Measurements from ENCODE around the gene CARD11.

CARD11 gene

GRCh38 chr7:2896131-2896530, 147.5 kb downstream of the CARD11 start:
- no peak for DNase-seq

GRCh38 chr7:2894118-2894940, 149.3 kb downstream of the CARD11 start:
- peak in 4 of 6 experiments; percentile 7 to 32 (median 24) for DNase-seq

GRCh38 chr7:2893411-2893861, 150.2 kb downstream of the CARD11 start:
- DNase-seq, result no peak

GRCh38 chr7:2892549-2892948, 151.1 kb downstream of the CARD11 start:
- DNase-seq, result no peak

DNA sequence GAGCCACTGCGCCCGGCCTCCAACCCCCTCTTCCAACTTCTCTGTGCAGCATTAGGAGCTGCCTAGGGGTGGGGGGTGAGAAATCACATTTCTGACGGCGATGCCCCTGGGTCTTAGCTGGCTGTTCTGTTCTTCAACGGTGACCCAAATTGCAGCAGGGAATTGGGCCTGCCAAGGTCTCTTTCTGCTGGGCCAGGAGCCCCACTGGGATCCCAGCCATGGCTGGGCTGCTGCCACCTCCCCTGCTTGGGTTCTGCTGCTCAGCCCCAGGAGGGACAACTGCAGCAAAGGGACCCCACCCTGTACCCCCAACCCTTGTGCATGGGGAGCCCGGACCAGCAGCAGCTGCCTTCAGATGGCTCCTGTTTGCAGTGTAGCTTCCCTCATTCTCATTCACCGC, 155.9 kb downstream of the CARD11 start:
- DNase-seq, result no peak

- peak in 4 of 6 experiments; percentile 34 to 58 (median 43) for DNase-seq
Observed at GRCh38 chr7:2886900-2887299, 156.8 kb downstream of the CARD11 start.

DNA sequence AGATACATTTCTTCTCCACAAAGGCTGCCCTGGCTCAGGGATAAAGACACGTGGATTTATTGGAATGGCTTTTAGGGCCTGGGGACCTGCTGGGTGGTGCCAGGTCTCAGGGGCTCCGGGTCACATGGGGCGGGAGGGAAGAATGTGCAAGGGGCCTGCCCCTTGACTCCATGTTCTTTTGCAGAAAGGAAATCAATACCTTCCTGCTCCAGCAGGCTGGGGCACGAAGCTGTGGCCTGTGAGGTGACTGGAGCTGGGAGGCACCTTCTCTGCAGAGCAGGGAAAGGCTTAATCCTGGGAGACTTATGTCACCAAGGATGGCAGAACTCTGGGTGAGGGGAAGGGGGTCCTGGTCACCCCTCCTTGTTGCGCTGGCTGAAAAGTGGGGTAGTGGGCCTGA, 157.3 kb downstream of the CARD11 start:
- DNase-seq, result no peak

DNA sequence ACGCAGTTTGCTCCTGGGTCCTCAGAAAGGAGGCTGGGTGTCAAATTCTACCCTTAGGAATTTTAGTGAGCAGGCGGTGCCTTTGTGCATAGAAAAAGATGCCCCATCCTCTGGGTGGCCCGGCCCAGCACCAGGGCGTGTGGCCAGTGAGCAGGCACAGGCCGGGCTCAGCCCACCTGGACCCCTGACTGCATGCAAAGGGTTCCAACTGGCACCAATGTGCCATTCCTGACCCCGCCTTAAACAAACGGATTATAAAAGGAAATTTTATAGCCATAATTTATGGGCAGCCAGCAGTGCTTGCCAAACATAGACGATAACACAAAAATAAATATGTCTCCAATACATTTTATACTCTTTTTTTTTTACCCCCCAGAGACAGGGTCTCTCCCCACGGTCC, 159.5 kb downstream of the CARD11 start:
- no peak for DNase-seq

GRCh38 chr7:2883101-2883500, 160.6 kb downstream of the CARD11 start:
- DNase-seq, result no peak

DNA sequence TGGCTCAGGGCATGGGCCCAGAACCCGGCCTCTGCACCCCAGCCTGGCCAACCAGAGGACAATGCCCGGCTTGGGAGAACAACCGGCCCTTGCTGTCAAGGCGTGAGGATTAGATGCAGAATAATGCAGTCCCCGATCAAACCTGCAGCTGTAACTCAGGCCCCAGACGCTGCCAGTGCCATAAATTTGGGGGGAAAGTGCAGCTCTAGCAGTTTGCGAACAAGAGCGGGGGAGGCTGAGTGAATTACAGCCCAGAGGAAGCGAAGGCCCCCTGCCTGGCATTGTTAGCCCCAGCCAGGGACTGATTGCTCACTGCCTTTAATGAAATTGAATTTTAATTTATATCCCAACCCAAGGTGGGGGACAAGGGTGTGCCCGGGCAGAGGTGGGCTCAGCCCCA, 161.6 kb downstream of the CARD11 start:
- no peak for DNase-seq

DNA sequence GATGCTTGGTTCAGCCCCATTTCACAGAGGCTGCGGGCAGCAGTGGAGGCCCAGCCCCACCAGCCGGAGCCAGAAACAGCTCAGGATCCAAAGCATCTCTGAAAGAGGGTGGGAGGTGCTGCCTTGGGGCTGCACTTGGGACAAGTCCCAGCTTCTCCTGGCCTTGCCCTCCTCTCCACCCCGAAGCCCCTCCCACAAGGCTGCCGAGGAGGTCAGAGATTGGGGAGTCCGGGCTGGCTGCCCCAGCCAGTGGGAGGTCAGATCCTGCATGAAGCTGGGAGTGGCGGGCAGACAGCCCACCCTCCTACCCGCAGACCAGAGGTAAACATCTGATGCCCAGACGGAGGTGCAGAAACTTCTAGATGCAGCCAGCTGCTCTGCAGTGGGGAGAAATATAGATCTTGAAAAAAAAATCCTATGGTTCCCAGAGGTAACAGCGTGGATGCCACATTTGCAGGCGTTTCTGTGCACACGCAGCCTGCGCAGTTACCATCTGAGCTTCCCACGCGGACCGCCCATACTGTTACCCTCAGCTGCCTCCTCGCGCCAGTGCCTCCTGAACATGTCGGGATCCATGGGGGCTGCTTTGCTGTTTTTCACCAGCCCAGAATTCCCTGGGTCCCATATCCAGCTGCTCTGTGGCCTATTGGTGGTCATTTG, 162.7 kb downstream of the CARD11 start:
- DNase-seq, result no peak

DNA sequence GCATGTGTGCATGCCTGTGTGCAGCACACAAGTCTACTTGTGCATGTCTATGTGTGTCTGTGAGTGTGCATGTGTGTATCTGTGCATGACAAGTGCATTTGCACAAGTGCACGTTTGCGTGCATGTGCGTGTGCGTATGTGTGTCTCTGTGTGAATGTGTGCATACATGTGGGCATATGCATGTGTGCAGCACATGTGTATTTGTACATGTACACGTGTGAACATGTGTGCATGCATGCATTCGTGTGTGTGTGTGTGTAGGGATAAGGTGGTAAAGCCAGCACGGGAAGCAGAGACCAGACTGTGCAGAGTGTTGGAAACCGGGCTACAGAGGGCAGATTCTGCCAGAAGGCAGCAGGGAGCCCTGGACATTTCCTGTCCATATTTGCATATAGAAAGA, 163.6 kb downstream of the CARD11 start:
- DNase-seq, result no peak

DNA sequence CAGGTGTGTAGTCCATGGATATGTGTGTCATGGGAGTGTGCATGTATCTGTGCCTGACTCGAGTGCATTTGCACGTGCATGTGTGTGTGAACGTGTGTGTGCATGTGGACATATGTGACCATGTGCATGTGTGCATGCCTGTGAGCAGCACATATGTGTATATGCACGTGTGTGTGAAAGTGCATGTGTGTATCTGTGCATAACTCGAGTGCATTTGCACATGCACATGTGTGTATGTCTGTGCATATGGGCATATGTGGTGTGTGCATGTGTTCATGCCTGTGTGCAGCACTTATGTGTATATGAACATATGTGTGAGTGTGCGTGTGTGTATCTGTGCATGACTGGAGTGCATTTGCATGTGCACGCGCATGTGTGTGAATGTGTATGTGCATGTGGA, 164.3 kb downstream of the CARD11 start:
- no peak for DNase-seq

DNA sequence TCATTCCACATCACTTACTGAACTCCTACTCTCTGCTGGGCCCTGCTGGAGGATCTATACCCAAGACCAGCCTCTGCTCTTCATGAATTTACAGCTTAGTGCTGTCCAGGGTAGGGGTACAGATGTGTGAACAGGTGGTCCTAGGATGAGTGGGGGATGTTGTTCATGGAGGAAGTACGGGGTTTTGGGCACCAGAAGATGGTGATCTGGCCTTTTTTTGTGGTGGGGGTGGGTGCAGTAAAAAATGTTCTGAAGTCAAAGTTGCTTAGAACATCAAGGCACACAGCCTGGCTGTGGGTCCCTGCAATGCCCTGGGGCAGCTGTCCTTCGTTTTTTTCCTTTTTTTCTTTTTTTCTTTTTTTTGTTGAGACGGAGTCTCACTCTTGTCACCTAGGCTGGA, 165.4 kb downstream of the CARD11 start:
- no peak for DNase-seq

DNA sequence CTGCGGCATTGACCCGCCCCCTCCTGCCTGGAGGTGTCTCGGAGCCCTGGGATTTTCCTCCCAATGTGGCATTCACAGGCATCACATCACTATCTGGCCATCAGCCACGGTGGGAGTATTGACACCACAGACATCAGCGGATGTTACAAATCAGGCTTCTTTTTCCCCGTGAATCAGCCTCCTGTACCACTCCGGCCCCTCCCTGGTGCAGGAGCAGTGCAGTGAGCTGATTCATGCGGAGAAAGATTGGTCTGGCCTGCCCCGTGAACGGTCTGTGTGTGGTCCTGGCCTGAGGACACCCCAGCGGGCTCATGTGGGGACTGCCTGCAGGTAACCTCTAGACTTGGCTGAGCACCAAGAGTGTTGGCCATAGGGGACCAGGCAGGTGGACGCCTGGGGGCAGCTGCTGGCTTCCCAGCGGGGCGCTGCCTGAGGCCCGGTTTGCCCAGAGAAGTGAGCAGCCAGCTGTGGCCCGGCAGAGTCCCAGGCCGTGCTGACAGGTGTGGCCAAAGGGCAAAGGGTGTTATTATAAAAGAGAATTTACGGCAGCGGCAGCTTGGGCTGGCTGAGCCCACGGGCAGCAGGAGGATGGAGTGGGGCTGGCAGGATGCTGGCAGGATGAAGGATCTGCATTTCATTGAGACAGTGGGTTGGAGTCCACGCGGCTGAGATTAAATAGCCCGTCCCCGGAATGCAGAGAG, 167.5 kb downstream of the CARD11 start:
- DNase-seq, result no peak

- DNase-seq, result no peak
Observed at GRCh38 chr7:2873686-2874551, 169.7 kb downstream of the CARD11 start.

DNA sequence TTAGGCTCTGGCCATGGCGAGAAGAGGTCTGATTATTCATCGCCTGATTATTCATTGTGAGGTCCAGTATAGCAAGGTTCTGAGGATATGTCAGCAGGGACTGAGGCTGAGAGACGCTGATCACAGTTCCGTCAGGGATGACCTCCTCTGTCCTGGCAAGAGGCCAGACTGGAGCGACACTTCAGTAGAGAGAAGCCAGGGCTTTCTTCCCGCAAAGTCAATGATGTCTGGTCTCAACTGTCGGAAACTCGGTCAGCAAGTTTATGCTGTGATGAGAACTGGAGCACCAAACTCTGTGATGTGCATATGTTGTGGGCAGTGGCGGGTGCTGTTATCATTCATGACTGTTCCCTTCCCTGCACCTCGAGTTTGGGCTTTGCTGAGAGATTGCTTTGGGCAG, 170.5 kb downstream of the CARD11 start:
- no peak for DNase-seq

- DNase-seq, result no peak
Observed at GRCh38 chr7:2872296-2872874, 171.3 kb downstream of the CARD11 start.

DNA sequence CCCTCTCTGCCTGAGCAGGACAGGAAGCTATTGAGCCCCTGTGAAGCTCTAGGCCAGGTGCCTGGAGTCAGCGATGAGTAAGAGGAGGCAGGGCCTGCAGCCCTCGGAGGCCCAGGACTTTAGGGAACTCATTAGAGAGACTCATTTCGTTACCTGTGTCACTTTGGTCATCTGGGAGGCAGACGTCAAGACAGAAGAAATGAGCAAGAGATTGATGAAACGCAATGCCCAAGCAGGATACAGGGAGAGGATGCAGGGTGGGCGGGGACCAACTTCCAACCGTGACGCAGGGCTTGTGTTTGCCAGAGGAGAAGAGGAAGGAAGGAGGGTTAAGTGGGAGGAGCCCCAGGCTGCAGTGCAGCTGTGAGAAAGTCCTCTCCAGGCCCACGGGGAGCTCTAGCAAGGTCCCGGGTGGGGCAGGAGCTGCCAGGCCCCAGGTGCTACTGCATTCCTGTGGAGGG, 173.2 kb downstream of the CARD11 start:
- DNase-seq, result peak; percentile 33 to 64 (median 54)

DNA sequence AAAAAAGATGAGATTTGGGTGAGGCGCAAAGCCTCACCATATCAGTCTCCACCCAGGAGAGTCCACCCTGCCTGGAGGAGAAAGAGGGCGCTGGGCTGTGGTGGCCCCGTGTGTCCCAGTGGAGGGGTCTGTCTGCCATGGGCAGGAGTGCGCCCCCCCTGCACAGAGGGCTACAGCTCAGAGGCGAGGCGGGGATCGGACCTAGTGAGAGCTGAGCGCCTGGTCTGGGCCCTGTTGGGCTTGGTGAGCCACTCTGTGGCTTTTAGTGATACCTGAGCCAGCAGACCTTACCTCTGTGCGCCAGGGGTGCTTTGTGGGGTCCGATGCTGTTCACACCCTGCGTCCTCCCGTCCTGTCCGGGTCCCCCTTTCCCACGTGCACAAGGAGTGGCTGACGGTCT, 173.7 kb downstream of the CARD11 start:
- DNase-seq, result no peak

GRCh38 chr7:2866601-2867000, 177.1 kb downstream of the CARD11 start:
- no peak for DNase-seq

- DNase-seq, result peak; percentile 44 to 85 (median 64)
Observed at GRCh38 chr7:2864999-2865670, 178.5 kb downstream of the CARD11 start.
